ENCODE measurements around the gene ITGB5. TPM values are rescaled to one million over a fixed set of nuclear protein-coding genes. Genes with fewer than 3 reads are reported as not detected.

Gene ITGB5
- total and polyA plus RNA-seq, 2 experiments from 2014 or later: 33.9 to 383 TPM

- Histone ChIP-seq H3K79me2 (ENCODE audit: insufficient read depth) (peaks cover 72% of the 10 kb centered on the region), H3K9ac (no peak overlapping the region), H2AFZ (no peak overlapping the region), H3F3A (ENCODE audit: insufficient read depth) (peaks cover 63% of the 10 kb centered on the region), H4K20me1 (ENCODE audit: insufficient read depth) (no peaks in the 10 kb centered on the region), H3K4me2 (ENCODE audit: unreplicated experiment) (no peak overlapping the region), H3K36me3 (ENCODE audit: low read depth) (peaks cover 21% of the 10 kb centered on the region; the same call in 1 of the 2 replicates), H3K9me2 (ENCODE audit: insufficient read depth) (no peaks in the 10 kb centered on the region), H3K27ac (peak overlapping the region; percentile 8; the same call in 1 of the 2 replicates), H3K4me1 (ENCODE audit: insufficient read depth) (peaks cover 61% of the 10 kb centered on the region), H3K27me3 (replicated peaks; ENCODE audit: insufficient read depth) (no peaks in the 10 kb centered on the region), H3K9me3 (ENCODE audit: low read depth) (no peaks in the 10 kb centered on the region), H3K4me3 (no peak overlapping the region)
- no peak for DNase-seq
- in situ Hi-C loops (cut with MboI): no loop called here
- TF ChIP-seq EZH2phosphoT487 (IDR thresholded peaks at IDR 0.05; ENCODE audit: insufficient read depth, low read depth): no peak
Observed at GRCh38 chr3:124839896-124840295, 47.3 kb downstream of the ITGB5 start.

DNA sequence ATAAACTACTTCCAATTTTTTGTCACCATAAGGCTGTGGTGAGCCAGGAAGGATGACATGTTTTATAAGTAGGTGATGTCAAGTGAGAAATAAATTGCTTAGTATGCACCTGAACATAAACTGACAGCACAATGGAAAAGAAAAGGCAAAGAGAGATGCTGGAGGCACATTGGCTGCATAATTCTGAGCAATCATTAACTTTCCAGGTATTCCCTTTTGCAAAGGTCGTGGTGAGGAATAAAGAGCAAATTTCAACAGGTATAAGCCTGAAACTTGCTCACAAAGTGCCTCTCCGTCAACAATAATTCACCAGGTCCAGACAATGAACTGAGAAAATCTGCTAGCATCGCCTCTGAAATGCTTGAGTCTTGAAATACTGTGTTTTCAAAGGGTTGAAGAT lies 48.2 kb downstream of the ITGB5 start:
- Histone ChIP-seq H3K9ac (no peak overlapping the region), H3K79me2 (ENCODE audit: insufficient read depth) (peaks cover 78% of the 10 kb centered on the region), H3K27ac (peak overlapping the region; percentile 86; the same call in 1 of the 2 replicates), H2AFZ (no peak overlapping the region), H3K4me2 (ENCODE audit: unreplicated experiment) (no peak overlapping the region), H3K27me3 (replicated peaks; ENCODE audit: insufficient read depth) (no peaks in the 10 kb centered on the region), H3K4me1 (ENCODE audit: insufficient read depth) (peaks cover 60% of the 10 kb centered on the region), H3K9me2 (ENCODE audit: insufficient read depth) (no peaks in the 10 kb centered on the region), H3F3A (ENCODE audit: insufficient read depth) (peaks cover 56% of the 10 kb centered on the region), H4K20me1 (ENCODE audit: insufficient read depth) (no peaks in the 10 kb centered on the region), H3K4me3 (no peak overlapping the region), H3K36me3 (ENCODE audit: low read depth) (peaks cover 21% of the 10 kb centered on the region; the same call in 1 of the 2 replicates), H3K9me3 (ENCODE audit: low read depth) (no peaks in the 10 kb centered on the region)
- WGBS, 2 experiments (ENCODE audit: low coverage in 1 of 2, low lambda C conversion rate in 2 of 2, missing lambda C conversion rate in 2 of 2): 98 to 100% methylated on average over 3 of the region's 3 CpGs
- DNase-seq: no peak
- in situ Hi-C loops (cut with MboI): no loop called here
- TF ChIP-seq EZH2phosphoT487 (IDR thresholded peaks at IDR 0.05; ENCODE audit: insufficient read depth, low read depth) (no peak), EZH2 (IDR thresholded peaks at IDR 0.05; ENCODE audit: insufficient read depth, poor library complexity, severe bottlenecking) (no peak)

DNA sequence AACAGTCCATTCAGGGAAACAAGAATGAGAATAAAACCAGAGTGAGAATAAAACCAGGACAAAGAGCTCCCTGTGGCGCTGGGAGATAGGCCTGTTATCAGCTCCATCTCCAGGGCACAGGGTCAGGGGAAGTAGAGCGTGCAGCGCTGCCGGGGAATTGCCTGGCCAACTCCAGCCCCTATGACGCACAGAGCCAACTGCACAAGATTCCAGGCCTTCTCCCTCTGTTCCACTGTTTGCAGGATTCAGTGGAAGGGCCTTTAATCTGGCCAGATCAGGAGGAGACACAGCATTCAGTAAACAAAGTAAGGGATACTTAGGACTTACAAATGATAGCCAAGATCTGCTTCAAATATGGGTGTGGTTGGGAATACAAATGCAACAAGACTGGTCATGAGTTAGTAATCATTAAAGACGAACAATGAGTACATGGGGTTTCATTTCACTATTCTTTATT lies 49.4 kb downstream of the ITGB5 start:
- Histone ChIP-seq H3K4me2 (ENCODE audit: unreplicated experiment) (peak overlapping the region; percentile 36), H3K36me3 (ENCODE audit: low read depth) (peaks cover 21% of the 10 kb centered on the region; the same call in 1 of the 2 replicates), H3K79me2 (ENCODE audit: insufficient read depth) (peaks cover 74% of the 10 kb centered on the region), H3K4me3 (no peak overlapping the region), H3K9ac (peak overlapping the region; percentile 59), H2AFZ (no peak overlapping the region), H3F3A (ENCODE audit: insufficient read depth) (peaks cover 56% of the 10 kb centered on the region), H3K4me1 (ENCODE audit: insufficient read depth) (peaks cover 63% of the 10 kb centered on the region), H3K27me3 (replicated peaks; ENCODE audit: insufficient read depth) (no peaks in the 10 kb centered on the region), H3K9me2 (ENCODE audit: insufficient read depth) (no peaks in the 10 kb centered on the region), H3K9me3 (ENCODE audit: low read depth) (no peaks in the 10 kb centered on the region), H4K20me1 (ENCODE audit: insufficient read depth) (no peaks in the 10 kb centered on the region), H3K27ac (peak overlapping the region; percentile 86)
- no peak for TF ChIP-seq EZH2 (IDR thresholded peaks at IDR 0.05; ENCODE audit: insufficient read depth, poor library complexity, severe bottlenecking)
- TF ChIP-seq EZH2phosphoT487 (IDR thresholded peaks at IDR 0.05; ENCODE audit: insufficient read depth, low read depth): no peak
- peak; percentile 80 for DNase-seq
- WGBS, 2 experiments (ENCODE audit: low coverage in 1 of 2, low lambda C conversion rate in 2 of 2, missing lambda C conversion rate in 2 of 2): 1 to 3% methylated on average over 6 of the region's 6 CpGs
- in situ Hi-C loops (cut with MboI): no loop called here

- no peak overlapping the region for H2AFZ ChIP-seq
- peak overlapping the region; percentile 86 for H3K27ac ChIP-seq
- in situ Hi-C loops (cut with MboI): no loop called here
- H3K9me2 ChIP-seq (ENCODE audit: insufficient read depth): no peaks in the 10 kb centered on the region
- H3K27me3 ChIP-seq (replicated peaks; ENCODE audit: insufficient read depth): no peaks in the 10 kb centered on the region
- H3K79me2 ChIP-seq (ENCODE audit: insufficient read depth): peaks cover 73% of the 10 kb centered on the region
- peak; percentile 44 for DNase-seq
- WGBS, 2 experiments (ENCODE audit: low coverage in 1 of 2, low lambda C conversion rate in 2 of 2, missing lambda C conversion rate in 2 of 2): 38 to 49% methylated on average over 2 of the region's 2 CpGs
- H3K9ac ChIP-seq: peak overlapping the region; percentile 59
- H3F3A ChIP-seq (ENCODE audit: insufficient read depth): peaks cover 63% of the 10 kb centered on the region
- no peaks in the 10 kb centered on the region for H3K9me3 ChIP-seq (ENCODE audit: low read depth)
- H4K20me1 ChIP-seq (ENCODE audit: insufficient read depth): no peaks in the 10 kb centered on the region
- peak overlapping the region; percentile 36 for H3K4me2 ChIP-seq (ENCODE audit: unreplicated experiment)
- H3K4me3 ChIP-seq: no peak overlapping the region
- TF ChIP-seq EZH2 (IDR thresholded peaks at IDR 0.05; ENCODE audit: insufficient read depth, poor library complexity, severe bottlenecking) (no peak), EZH2phosphoT487 (IDR thresholded peaks at IDR 0.05; ENCODE audit: insufficient read depth, low read depth) (no peak)
- H3K36me3 ChIP-seq (ENCODE audit: low read depth): peaks cover 21% of the 10 kb centered on the region; the same call in 1 of the 2 replicates
- peaks cover 70% of the 10 kb centered on the region for H3K4me1 ChIP-seq (ENCODE audit: insufficient read depth)
Observed at GRCh38 chr3:124837065-124837464, 50.1 kb downstream of the ITGB5 start.

GRCh38 chr3:124836448-124836847 lies 50.7 kb downstream of the ITGB5 start:
- Histone ChIP-seq H3K9ac (peak overlapping the region; percentile 59; the same call in 1 of the 2 replicates), H3K4me3 (no peak overlapping the region), H3K4me2 (ENCODE audit: unreplicated experiment) (no peak overlapping the region), H2AFZ (no peak overlapping the region), H3K4me1 (ENCODE audit: insufficient read depth) (peaks cover 75% of the 10 kb centered on the region), H3K79me2 (ENCODE audit: insufficient read depth) (peaks cover 73% of the 10 kb centered on the region), H3K9me3 (ENCODE audit: low read depth) (no peaks in the 10 kb centered on the region), H3K27me3 (replicated peaks; ENCODE audit: insufficient read depth) (no peaks in the 10 kb centered on the region), H3K9me2 (ENCODE audit: insufficient read depth) (no peaks in the 10 kb centered on the region), H4K20me1 (ENCODE audit: insufficient read depth) (no peaks in the 10 kb centered on the region), H3K27ac (peak overlapping the region; percentile 86), H3K36me3 (ENCODE audit: low read depth) (peaks cover 18% of the 10 kb centered on the region; the same call in 1 of the 2 replicates), H3F3A (ENCODE audit: insufficient read depth) (peaks cover 69% of the 10 kb centered on the region)
- TF ChIP-seq EZH2phosphoT487 (IDR thresholded peaks at IDR 0.05; ENCODE audit: insufficient read depth, low read depth) (no peak), EZH2 (IDR thresholded peaks at IDR 0.05; ENCODE audit: insufficient read depth, poor library complexity, severe bottlenecking) (no peak)
- in situ Hi-C loops (cut with MboI): no loop called here
- no peak for DNase-seq
- WGBS, 2 experiments (ENCODE audit: low coverage in 1 of 2, low lambda C conversion rate in 2 of 2, missing lambda C conversion rate in 2 of 2): 65 to 68% methylated on average over 1 of the region's 1 CpG
